GM19193 (cell line): ENCODE data around the gene THOC6.

Experiments used
- POLR2A ChIP-seq: IDR thresholded peaks from 4 replicates; pipeline ENCODE4 v1.6.1; 2011; ENCODE audit not compliant: insufficient read depth, insufficient read length; ENCODE audit errors: extremely low read depth

Gene THOC6

DNA sequence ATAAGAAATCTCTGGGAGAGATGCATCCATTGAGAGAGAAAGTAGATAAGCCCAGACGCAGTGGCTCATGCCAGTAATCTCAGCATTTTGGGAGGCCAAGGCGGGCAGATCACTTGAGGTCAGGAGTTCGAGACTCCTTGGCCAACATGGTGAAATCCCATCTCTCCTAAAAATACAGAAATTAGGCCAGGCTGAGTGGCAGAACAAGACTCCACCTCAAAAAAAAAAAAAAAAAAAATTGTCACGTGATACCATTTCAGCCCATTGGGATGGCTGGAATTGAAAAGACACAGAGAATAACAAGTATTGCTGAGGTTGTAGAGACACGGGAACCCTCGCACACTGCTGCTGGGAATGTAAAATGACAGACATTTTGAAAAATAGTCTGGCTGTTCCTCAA is 38.7 kb downstream of the THOC6 start:
- TF ChIP-seq POLR2A = no peak

GRCh38 chr16:3063625-3064386 is 40.0 kb downstream of the THOC6 start:
- TF ChIP-seq POLR2A = no peak

DNA sequence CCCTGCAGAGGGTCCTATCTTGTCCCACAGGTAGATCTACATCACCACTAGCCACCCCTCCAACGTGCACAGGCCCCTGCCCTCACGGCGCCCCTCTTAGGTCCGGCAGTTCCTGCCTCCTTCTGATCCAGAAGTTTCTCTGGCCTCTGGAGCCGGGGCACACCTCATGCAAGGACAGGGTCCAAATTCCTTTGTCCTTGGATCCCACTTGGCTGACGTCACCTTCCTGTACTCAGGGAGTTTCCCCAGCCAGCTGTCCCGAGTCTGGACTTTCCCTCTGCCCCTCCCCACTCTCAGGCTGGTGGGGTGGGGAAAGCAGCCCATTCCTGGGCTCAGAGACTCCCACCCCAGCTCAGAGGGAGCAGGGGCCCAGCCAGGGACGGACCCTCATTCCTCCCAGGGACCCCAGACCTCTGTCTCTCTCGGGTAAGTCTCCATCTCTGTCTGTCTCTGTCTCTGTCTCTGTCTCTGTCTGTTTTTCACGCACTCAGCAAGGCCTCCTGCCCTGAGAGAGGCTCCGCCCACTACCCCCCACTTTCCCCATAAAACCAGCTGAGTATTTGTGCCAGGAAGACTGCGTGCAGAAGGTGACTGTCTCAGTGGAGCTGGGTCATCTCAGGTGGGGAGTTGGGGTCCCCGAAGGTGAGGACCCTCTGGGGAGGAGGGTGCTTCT is 41.4 kb downstream of the THOC6 start, which contains the start of gene IL32:
Gene IL32 (plus strand): TSS at position 572 of the 673 bp plus-strand sequence. CDS start 172 bp downstream, outside the sequence.
- no peak for TF ChIP-seq POLR2A

DNA sequence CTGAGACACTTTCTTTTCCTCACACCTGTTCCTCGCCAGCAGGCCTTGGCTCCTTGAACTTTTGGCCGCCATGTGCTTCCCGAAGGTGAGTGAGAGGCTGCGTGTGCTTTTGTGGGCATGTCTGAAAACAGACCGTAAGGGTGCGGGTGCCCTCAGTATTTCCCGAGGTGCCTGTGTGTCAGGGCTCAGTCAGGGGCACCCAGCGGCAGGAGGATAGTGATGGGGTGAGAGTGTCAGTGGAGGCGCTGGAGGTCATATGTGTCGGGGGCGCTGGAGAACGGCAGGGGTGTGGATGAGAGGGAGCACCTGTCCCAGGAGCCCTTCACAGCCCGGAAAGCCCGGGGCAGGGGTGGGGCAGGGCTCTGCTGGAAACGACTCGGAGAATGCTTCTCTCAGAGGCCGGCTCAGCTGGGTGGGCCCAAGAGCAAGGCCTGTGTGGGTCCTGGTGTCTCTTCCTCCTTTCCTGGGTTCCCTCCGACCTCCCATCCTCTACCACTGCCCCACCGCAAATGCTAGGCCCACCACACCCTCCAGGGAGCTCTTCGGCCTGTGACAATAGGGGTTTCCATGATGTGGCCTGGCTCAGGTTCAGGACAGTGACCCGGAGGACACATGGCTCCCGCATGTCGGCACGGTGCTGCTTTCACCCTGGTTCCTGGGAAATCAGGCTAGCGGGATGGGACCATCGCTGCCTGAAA is 42.1 kb downstream of the THOC6 start:
- no peak for TF ChIP-seq POLR2A

- no peak for TF ChIP-seq POLR2A
Observed at GRCh38 chr16:3066440-3066748, 42.6 kb downstream of the THOC6 start.

DNA sequence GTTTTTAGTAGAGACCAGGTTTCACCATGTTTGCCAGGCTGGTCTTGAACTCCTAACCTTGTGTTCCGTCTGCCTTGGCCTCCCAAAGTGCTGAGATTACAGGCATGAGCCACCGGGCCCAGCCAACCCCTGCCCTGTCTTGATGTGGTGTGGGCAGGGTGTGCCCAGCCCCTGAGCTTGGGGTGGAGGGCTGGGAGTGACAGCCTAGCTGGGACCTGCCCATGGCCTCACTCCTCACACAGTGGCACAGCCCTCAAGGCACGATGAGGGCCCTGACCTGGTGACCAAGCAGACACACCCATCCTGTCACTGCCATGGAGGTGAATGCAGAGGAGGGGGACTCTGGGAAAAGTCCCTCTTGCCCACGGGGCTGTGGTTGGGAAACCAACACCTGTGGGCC is 44.7 kb downstream of the THOC6 start:
- no peak for TF ChIP-seq POLR2A

DNA sequence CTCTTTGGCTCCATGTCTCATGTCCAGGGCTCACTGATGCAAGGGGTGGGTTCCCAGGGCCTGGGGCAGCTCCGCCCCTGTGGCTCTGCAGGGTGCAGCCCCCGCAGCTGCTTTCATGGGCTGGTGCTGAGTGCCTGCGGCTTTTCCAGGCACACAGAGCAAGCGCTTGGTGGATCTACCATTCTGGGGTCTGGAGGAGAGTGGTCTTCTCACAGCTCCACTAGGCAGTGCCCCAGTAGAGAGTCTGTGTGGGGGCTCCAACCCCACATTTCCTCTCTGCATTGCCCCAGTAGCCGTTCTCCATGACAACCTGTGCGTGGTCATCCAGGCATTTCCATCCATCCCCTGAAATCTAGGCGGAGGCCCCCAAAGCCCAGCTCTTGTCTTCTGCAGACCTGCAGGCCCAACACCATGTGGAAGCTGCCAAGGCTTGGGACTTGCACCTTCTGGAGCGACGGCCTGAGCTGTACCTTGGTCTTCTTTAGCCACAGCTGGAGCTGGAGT is 46.8 kb downstream of the THOC6 start:
- no peak for TF ChIP-seq POLR2A

- no peak for TF ChIP-seq POLR2A
Observed at GRCh38 chr16:3071655-3072054, 47.8 kb downstream of the THOC6 start.

GRCh38 chr16:3073448-3073847 is 49.6 kb downstream of the THOC6 start:
- TF ChIP-seq POLR2A = no peak

DNA sequence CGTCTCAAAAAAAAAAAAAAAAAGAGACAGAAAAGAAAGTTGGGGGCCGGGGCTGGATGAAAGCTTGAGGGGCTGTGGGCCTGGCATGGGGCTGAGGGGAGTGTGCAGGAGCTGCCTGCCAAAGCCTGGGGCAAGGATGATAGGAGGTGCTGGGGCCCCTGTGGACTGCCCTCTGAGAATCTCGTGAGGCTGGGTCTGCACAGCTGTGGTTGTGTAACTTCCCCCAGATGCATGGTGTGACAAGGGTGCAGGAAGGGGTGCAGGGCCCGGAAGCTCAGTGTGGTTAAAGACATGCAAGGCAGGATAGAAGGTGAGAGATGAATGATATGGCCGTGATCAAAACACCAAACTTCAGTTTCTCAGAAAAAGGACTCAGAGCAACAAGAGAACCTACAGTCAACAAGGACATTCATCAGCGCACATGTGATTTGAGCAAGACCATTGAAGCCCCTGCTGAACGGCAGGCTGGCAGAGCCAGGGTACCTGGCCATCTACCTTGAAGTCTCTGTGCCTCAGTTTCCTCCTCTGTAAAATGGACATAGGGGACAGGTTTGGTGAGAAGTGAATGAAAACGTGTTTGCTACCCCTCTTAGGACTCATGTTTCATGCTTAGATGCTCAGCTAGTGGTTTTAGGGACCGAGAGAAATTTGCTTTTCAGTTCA is 51.2 kb downstream of the THOC6 start:
- no peak for TF ChIP-seq POLR2A

- no peak for TF ChIP-seq POLR2A
Observed at GRCh38 chr16:3075523-3075915, 51.7 kb downstream of the THOC6 start.

GRCh38 chr16:3076577-3076976 is 52.7 kb downstream of the THOC6 start:
- TF ChIP-seq POLR2A = no peak
